Stimulated activated CD8-positive, alpha-beta memory T cell treated with anti-CD3 and anti-CD28 coated beads, Interleukin-7, amount 100 ng/mL, for 48 hours (primary cell): ENCODE measurements around the gene C12orf57.

Experiments used
- DNase-seq, 2 donors: peaks; one replicate each; pipeline ENCODE4 v3.0.0-alpha.2; 2020; ENCODE audit warnings: low read depth in 1 of 2; ENCODE audit errors: extremely low read depth in 1 of 2

The C12orf57 gene

DNA sequence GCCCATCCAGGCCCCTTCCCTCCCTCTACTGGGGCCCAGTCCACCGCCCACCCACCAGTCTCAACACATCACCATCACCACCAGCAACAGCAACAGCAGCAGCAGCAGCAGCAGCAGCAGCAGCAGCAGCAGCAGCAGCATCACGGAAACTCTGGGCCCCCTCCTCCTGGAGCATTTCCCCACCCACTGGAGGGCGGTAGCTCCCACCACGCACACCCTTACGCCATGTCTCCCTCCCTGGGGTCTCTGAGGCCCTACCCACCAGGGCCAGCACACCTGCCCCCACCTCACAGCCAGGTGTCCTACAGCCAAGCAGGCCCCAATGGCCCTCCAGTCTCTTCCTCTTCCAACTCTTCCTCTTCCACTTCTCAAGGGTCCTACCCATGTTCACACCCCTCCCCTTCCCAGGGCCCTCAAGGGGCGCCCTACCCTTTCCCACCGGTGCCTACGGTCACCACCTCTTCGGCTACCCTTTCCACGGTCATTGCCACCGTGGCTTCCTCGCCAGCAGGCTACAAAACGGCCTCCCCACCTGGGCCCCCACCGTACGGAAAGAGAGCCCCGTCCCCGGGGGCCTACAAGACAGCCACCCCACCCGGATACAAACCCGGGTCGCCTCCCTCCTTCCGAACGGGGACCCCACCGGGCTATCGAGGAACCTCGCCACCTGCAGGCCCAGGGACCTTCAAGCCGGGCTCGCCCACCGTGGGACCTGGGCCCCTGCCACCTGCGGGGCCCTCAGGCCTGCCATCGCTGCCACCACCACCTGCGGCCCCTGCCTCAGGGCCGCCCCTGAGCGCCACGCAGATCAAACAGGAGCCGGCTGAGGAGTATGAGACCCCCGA lies 7.0 kb upstream of the C12orf57 start:
- no peak for DNase-seq

DNA sequence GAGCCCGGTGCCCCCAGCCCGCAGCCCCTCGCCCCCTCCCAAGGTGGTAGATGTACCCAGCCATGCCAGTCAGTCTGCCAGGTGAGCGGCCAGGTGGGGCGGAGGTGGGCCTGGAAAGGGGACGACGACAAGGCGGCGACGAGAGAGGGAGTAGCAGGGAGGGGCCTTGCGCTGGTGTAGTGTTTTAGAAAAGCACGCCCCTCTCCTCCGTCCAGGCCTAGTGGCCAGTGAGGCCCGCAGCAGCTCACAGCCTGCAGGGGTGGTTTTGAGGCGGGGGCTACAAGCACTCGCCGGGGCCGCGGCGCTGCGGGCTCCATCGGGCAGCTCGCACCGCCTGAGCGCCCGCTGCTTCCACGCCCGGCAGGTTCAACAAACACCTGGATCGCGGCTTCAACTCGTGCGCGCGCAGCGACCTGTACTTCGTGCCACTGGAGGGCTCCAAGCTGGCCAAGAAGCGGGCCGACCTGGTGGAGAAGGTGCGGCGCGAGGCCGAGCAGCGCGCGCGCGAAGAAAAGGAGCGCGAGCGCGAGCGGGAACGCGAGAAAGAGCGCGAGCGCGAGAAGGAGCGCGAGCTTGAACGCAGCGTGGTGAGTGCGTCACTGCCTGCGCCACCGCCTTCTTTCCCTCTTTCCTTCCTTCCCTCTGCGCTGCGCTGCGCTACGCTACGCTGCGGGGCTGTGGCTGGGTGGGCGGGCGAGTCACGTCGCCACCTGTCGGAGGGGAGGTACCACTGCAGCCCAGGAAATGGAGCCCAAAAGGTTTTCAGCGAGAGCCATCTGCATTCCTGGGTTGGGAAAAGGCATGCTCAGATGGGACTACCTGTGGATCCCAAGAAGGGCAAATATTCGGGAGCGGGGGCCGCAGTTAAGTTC lies 6.1 kb upstream of the C12orf57 start:
- peak; percentile 82 to 90 for DNase-seq

DNA sequence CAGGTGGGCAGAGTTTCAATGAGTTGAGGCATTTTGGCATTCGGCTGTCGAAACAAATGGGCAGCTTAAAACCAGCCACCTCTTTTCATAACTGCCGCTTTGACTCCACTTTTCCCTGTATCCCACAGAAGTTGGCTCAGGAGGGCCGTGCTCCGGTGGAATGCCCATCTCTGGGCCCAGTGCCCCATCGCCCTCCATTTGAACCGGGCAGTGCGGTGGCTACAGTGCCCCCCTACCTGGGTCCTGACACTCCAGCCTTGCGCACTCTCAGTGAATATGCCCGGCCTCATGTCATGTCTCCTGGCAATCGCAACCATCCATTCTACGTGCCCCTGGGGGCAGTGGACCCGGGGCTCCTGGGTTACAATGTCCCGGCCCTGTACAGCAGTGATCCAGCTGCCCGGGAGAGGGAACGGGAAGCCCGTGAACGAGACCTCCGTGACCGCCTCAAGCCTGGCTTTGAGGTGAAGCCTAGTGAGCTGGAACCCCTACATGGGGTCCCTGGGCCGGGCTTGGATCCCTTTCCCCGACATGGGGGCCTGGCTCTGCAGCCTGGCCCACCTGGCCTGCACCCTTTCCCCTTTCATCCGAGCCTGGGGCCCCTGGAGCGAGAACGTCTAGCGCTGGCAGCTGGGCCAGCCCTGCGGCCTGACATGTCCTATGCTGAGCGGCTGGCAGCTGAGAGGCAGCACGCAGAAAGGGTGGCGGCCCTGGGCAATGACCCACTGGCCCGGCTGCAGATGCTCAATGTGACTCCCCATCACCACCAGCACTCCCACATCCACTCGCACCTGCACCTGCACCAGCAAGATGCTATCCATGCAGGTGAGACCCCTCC lies 5.2 kb upstream of the C12orf57 start:
- no peak for DNase-seq

GRCh38 chr12:6939191-6939540 lies 4.7 kb upstream of the C12orf57 start:
- DNase-seq: no peak

- DNase-seq: no peak
Observed at GRCh38 chr12:6941267-6941666, 2.6 kb upstream of the C12orf57 start.

GRCh38 chr12:6941782-6942181 lies 2.0 kb upstream of the C12orf57 start:
- DNase-seq: no peak

- DNase-seq: no peak
Observed at GRCh38 chr12:6942331-6942665, 1.5 kb upstream of the C12orf57 start.

- no peak for DNase-seq
Observed at GRCh38 chr12:6943389-6943721, 467 bp upstream of the C12orf57 start.

- DNase-seq: peak in 1 of 2 donors; percentile 86
Observed at GRCh38 chr12:6944381-6945186, 762 bp downstream of the C12orf57 start.

DNA sequence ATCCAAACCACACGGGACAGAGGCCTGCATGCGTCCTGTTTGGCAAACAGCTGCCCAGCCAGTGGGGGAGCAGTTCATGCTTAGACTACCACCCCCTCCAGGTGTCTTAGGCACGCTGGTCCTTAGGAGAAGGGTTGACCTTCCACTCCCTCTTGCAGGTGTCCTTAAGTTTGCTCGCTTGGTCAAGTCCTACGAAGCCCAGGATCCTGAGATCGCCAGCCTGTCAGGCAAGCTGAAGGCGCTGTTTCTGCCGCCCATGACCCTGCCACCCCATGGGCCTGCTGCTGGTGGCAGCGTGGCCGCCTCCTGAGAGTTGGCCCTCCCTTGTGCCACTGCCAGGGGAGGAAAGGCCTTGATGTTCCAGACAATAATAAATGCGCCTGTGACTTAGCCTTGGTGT lies 1.8 kb downstream of the C12orf57 start:
- no peak for DNase-seq

GRCh38 chr12:6946033-6946919 lies 2.5 kb downstream of the C12orf57 start:
- DNase-seq: no peak

DNA sequence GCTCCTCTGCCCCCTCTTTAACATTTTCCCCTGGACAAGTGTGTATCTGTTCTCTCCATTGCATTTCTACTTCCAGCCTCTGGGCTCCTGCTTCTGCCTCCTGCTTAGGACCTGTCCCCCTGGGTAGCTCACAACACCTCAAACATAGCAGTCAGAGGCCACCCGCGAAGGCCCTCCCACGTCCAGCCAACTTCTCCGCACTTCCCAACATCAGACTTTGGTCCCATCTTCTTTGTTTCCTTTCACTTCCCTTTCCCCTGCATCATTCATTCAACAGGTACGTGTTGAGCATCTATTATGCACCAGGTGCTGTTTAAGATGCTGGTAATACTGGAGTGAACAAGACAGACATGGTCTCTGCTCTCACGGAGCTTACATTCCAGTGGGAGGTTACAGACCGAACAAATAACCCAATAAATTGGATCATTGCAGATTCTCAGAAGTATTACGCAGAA lies 3.1 kb downstream of the C12orf57 start:
- no peak for DNase-seq

- no peak for DNase-seq
Observed at GRCh38 chr12:6947615-6948014, 3.8 kb downstream of the C12orf57 start.

DNA sequence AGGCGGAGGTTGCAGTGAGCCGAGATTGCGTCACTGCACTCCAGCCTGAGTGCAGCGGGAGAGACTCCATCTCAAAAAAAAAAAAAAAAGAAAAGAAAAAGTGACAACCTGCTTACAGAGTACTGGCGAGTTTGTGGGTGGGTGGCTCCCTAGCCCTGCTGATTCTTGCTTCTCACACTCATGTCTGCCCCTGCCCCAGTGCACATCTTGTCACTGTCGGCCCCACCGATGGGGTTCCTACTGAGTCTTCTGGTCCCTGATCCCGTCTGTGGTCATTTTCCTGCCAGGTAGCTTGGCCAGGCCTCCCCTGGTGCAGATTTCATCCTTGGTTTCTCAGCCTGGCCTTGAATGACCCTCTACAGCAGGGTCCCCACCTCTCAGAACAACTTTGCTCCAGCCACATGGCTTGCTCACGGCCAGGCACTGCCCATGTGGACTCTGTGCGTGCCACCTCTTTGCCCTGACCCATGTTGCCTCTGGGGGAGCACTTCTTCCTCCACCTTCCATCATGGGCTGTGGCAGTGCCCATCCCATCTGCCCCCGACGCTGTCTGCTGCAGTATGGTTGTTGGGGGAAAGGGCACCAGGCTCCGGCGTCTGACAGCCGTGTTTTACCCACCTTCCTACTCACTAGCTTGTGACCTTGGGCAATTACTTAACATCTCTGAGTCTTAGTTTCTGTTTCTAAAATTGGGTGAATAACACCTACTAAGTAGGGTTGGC lies 5.2 kb downstream of the C12orf57 start:
- no peak for DNase-seq

DNA sequence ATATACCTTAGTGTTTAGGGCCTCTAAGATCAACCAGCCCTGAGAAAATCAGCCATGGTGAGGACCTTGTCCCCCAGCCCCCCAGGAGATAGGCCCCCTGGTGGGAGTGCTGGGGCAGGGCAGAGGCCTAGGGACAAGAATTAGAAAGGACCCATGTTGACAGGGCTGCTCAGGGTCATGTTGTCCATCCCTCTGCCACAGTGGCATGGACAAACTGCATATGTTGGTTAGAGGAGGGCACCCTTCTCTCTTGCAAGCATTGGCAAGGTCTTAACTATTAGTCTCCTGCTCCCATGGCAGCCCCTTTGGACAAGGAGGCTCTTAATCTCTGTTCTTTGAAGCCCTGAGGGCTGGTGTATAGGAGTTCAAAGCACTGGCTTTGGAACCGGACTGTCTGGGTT lies 6.6 kb downstream of the C12orf57 start:
- DNase-seq: no peak

- DNase-seq: no peak
Observed at GRCh38 chr12:6950811-6951540, 7.2 kb downstream of the C12orf57 start, which contains the start of gene PTPN6. PTPN6 (plus strand) TSS chr12:6951356; CDS start chr12:6951513, 157 bp downstream.

DNA sequence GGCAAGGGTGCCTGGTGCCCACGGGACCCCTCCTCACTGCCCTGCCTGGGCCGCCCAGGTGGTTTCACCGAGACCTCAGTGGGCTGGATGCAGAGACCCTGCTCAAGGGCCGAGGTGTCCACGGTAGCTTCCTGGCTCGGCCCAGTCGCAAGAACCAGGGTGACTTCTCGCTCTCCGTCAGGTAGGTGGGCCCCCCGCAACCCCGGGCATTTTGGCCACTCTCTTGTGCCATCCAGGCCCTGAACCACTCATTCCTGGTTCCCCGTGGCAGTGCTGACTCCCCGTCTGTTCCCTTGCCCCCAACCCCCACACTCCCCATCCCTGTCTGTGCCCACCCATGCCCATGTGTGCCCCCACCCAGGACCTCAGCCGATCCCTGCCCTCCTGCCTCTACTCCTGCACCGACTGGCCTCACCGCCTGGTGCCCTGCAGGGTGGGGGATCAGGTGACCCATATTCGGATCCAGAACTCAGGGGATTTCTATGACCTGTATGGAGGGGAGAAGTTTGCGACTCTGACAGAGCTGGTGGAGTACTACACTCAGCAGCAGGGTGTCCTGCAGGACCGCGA lies 7.8 kb downstream of the C12orf57 start:
- DNase-seq: no peak
